ENCODE data around the gene SIGLEC11.

GRCh38 chr19:49946415-49946814 lies 14.6 kb downstream of the SIGLEC11 start:
- TF ChIP-seq CTCF (IDR thresholded peaks at IDR 0.05), result no peak
- no peak for TF ChIP-seq POLR2A (IDR thresholded peaks at IDR 0.05)
